Upper lobe of right lung (tissue), 1 donor: Measurements from ENCODE around the gene E2F3. TPM values are rescaled to one million over a fixed set of nuclear protein-coding genes. Genes with fewer than 3 reads are reported as not detected.

ENCODE experiments used
- ATAC-seq: fragments of 200-7000 bp; cut with Tn5 transposase; one replicate; pipeline ENCODE4 v1.9.1; 2020; ENCODE audit warnings: mild to moderate bottlenecking, moderate library complexity
- DNase-seq: peaks from one replicate; pipeline ENCODE4 v3.0.0-alpha.2; 2020
- H3K27ac ChIP-seq: fragments of 200-600 bp; one replicate; pipeline ENCODE4 v1.8.0; 2022
- H3K27me3 ChIP-seq: fragments of 200-600 bp; one replicate; pipeline ENCODE4 v1.8.0; 2022; ENCODE audit warnings: mild to moderate bottlenecking
- H3K36me3 ChIP-seq: fragments of 200-600 bp; one replicate; pipeline ENCODE4 v1.8.0; 2022
- H3K4me1 ChIP-seq: fragments of 200-600 bp; one replicate; pipeline ENCODE4 v1.8.0; 2022
- H3K4me3 ChIP-seq: fragments of 200-600 bp; one replicate; pipeline ENCODE4 v1.8.0; 2022; ENCODE audit warnings: mild to moderate bottlenecking
- H3K9me3 ChIP-seq: fragments of 200-600 bp; one replicate; pipeline ENCODE4 v1.8.0; 2022
- CTCF ChIP-seq: fragments of 200-600 bp; IDR thresholded peaks from one replicate; pipeline ENCODE4 v1.8.0; 2022; ENCODE audit warnings: antibody characterized with exemption
- intact Hi-C: fragments of 100-400 bp; cut with DNase I; formaldehyde crosslinking; loops from one replicate; pipeline ENCODE4 v1.11.0; 2022
- total RNA-seq: library from RNA; stranded (reverse); fragmentation: NEBNext Ultra II Directional; extraction: Animal tissue kit (Norgen Biotek cat#: 25700); gene quantifications from one replicate; pipeline ENCODE4 v1.2.1, GENCODE V29; 2021
- donor health status: DM: no; HTN: yes; CAD: no; lungs with severe emphysema.

The E2F3 gene
- total RNA-seq, 1 donor from 2014 or later = 7.8 TPM

DNA sequence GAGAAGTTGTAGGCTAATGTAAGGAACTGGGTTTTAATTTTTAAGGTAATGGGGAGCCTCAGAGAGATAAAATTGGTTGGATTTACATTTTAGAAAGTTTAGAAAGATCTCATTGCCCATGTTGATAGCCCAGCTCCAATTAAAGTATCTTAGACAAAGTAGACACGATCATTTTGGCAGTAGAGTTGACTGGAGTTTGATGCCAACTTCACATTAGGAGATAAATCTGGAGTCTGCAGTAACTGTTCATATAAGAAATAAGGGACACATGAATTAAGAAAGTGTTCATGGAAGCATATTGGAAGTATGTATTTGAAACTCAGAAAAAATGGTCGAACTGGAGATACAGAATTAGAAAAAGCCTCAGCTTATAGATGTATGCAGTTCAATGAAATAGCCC, 12.6 kb upstream of the E2F3 start:
- no peaks in the 10 kb centered on the region for H3K36me3 ChIP-seq
- no peaks in the 10 kb centered on the region for H3K9me3 ChIP-seq
- intact Hi-C loops = no loop called here
- DNase-seq = no peak
- ATAC-seq = no peak
- H3K4me3 ChIP-seq = no peak overlapping the region
- no peak overlapping the region for H3K27ac ChIP-seq
- H3K4me1 ChIP-seq = no peaks in the 10 kb centered on the region
- H3K27me3 ChIP-seq = no peaks in the 10 kb centered on the region
- no peak for TF ChIP-seq CTCF

DNA sequence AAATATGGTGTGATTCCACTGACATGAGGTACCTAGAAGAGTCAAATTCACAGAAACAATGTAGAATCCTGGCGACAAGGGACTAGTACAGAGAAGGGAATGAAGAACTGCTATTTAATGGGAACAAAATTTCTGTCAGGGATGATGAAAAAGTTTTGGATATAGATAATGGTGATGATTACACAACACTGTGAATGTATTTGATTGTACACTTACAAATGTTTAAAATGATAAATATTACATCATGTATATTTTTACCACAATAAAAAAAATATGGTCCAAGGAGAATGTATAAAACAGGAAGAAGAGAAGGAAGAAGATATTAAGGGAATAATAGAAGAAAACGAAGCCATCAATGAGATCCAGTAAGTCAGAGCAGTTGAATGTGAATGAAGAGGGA, 8.4 kb upstream of the E2F3 start:
- TF ChIP-seq CTCF = no peak
- Histone ChIP-seq H3K9me3 (no peaks in the 10 kb centered on the region), H3K27me3 (no peaks in the 10 kb centered on the region), H3K4me3 (no peak overlapping the region), H3K36me3 (no peaks in the 10 kb centered on the region), H3K4me1 (no peaks in the 10 kb centered on the region), H3K27ac (no peak overlapping the region)
- intact Hi-C loops = no loop called here
- DNase-seq (no peak), ATAC-seq (no peak)

DNA sequence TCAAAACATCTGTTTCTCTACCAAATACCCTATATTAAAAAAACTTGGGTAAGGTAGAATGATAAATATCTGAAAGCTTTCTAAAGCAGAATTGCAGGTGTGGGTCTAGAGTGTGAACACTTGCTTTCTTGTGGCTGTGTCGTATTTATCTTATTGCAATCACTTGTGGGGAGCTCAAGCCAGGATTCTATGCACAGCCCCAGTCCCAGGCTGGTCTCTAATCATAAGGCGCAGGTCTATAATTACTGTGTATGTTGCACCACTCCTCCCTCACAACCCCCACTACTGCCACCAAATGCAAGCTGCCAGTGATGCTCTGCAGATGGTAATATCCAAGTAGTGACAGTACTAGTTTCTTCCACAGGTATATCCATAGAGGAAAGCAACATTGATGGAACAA, 2.2 kb upstream of the E2F3 start:
- no peak overlapping the region for H3K27ac ChIP-seq
- no peak for TF ChIP-seq CTCF
- H3K4me3 ChIP-seq = no peak overlapping the region
- DNase-seq (no peak), ATAC-seq (no peak)
- no peaks in the 10 kb centered on the region for H3K27me3 ChIP-seq
- H3K9me3 ChIP-seq = no peaks in the 10 kb centered on the region
- intact Hi-C loops = no loop called here
- H3K36me3 ChIP-seq = no peaks in the 10 kb centered on the region
- H3K4me1 ChIP-seq = peaks cover 4% of the 10 kb centered on the region

DNA sequence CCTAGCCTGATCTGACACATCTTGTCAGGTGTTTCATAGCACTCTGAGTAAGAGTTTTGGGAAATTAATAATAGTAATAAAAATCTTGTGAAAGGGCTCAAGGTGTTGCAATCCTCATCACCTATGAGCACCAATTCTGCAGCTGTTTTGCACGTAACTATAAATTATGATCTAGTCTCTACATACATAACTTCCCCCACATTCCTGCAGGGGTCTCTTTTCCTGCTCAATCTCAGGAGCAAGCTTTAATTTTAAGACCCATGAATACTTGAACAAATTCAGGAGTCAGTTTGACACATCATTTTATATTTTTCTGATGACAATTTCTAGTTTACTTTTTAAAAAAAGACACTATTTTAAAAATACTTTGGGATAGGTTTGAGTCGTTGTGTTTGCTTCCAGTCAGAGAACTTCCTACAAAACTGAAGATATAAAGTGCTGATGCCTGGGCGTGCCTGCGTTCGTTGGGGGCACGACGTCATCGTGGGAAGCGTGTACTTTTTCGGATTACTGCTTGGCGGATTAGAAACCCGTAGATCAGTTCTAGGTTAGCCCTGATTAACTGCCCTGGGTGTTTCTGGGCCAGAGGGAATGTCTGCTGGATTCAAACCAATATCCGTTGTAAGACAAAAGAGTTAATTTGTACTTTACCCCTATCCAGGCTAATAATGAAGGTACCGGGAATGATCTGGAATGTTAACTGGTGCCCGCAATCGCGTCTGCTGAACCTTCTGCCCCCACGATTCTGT, 1.0 kb upstream of the E2F3 start:
- H3K27ac ChIP-seq = peak overlapping the region; percentile 51
- H3K36me3 ChIP-seq = no peaks in the 10 kb centered on the region
- peaks cover 8% of the 10 kb centered on the region for H3K4me1 ChIP-seq
- DNase-seq (no peak), ATAC-seq (no peak)
- intact Hi-C loops = no loop called here
- peak; percentile 24 for TF ChIP-seq CTCF
- no peaks in the 10 kb centered on the region for H3K27me3 ChIP-seq
- peak overlapping the region; percentile 64 for H3K4me3 ChIP-seq
- H3K9me3 ChIP-seq = no peaks in the 10 kb centered on the region

GRCh38 chr6:20402092-20402341, 338 bp downstream of the E2F3 start:
- ATAC-seq = no peak
- H3K9me3 ChIP-seq = no peaks in the 10 kb centered on the region
- H3K4me1 ChIP-seq = peaks cover 8% of the 10 kb centered on the region
- no peaks in the 10 kb centered on the region for H3K36me3 ChIP-seq
- intact Hi-C loops = no loop called here
- no peak for TF ChIP-seq CTCF
- DNase-seq = no peak
- H3K4me3 ChIP-seq = peak overlapping the region; percentile 67
- H3K27ac ChIP-seq = peak overlapping the region; percentile 83
- H3K27me3 ChIP-seq = no peaks in the 10 kb centered on the region
